HG03095 (cell line): ENCODE results near the gene ACSM2B.
"Not testable (repeated sequence)": the region's sequence is repeated elsewhere in the genome, so short reads cannot be mapped to it uniquely, and the experiment has no call there.

Experiments used
- ATAC-seq: cut with Tn5 transposase; IDR thresholded peaks from one replicate; pipeline ENCODE4 v1.9.1; 2021; ENCODE audit warnings: moderate library complexity; ENCODE audit not compliant: unreplicated experiment

The ACSM2B gene

DNA sequence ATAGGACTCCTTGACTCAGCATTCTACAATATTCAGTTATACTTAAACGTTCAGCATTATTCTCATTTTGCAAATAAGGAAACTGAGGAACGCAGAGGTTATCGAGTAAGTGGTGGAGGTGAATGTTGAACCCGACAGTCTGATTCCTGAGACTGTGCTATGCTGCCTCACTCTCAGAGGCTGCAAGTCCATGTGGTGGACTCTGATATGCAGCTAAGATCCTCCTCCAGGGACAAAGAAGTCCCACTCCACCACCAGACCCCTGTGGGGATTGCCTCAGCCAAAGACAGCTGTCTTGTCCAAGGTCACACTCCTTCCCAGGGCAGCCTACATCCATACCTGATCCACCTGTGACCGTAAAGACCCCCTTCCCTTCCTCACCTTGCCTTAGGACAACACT is 37.5 kb downstream of the ACSM2B start:
- ATAC-seq = no peak

DNA sequence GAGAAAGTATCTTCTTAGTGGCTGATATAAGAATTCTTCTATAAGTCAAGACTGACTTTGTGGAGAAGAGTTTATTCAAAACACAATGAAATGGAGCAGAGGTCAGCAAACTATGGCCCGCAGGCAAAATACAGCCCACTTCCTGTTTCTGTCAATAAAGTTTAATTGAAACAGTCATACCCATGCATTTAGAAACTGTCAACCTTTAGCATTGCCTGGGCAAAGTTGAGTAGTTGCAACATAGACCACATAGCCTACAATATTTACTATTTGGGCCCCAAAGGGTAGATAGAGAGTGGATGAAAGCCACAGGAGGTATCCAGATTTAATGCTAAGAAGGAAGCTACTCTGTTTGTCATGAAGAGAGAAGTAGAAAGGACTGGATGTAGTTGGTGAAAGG is 38.0 kb downstream of the ACSM2B start:
- no peak for ATAC-seq

DNA sequence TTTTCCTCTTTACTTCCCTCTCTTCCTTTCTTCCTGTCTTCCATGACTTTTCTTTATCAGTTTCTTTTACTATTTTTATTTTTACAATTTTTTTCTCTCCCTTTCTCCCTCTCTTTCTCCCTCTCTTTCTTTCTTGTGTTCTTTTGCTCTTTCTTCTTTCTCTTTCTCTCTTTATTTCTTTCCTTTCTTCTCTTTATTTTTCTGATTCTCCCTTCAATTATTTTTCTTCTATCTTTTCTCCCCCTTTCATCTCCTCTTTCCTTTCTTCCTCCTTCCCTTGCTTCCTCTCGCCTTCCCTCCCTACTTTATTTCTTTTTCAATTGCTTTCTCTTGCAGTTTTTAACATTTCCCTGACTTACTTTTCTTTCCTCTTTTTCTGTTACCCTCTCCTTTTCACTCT is 39.5 kb downstream of the ACSM2B start:
- not testable (repeated sequence) for ATAC-seq

DNA sequence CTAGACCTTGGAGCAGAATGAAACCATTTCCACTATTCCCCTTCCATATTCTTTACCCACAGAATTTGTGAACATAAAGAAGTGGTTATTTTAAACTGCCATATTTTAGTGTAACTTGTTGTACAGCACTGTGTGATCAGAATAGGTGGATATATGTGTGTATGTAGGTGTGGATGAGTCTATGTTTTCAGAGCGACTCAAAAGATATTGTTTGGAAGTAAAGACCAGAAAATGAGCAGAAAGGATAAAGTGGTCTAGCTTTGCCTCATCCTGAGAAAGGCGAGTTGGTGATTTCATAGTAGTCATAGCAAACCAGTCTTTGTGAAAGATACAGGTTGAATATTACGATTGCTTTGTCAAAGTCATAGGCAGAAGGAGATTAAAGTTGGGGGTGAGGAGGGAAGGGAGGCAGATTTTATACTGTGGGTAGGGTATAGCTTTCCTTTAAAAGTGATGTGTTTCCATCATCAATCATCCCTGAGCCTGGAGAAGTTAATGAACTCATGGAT is 43.8 kb downstream of the ACSM2B start:
- not testable (repeated sequence) for ATAC-seq

DNA sequence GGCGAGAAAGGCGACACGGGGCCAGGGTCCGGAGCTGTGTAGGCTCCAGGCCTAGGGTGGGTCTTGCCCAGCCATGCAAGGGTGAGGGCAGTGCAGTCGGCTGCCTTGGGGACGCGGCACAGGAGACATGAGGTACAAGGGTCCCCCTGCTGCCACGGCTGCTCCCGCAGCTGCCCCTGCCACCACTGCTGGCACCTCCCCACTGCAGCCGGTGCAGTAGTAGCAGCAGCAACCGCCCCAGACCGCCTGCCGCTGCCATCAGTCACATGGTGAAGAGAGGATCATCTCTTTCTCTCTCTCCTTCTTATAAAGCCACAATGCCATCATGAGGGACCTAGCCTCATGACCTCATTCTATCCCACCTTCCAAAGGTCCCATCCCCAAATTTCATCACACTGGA is 44.4 kb downstream of the ACSM2B start:
- not testable (repeated sequence) for ATAC-seq

DNA sequence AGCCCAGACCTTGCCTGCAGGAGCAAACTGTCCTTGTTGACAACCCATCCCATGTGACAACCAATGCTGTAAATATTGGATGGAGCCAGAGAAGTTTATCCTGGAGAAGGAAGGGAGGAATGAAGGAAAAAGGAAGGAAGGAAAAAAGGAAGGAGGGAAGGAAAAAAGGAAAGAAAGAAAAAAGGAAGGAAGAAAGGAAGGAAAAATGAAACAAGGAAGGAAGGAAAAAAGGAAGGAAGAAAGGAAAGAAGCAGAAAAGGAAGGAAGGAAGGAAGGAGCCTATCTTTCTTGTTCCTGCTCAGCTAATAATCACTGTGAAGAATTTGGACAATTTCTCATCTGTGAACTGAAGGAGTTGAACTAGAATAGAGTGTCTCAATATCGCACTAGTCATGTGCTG is 56.1 kb downstream of the ACSM2B start:
- no peak for ATAC-seq

DNA sequence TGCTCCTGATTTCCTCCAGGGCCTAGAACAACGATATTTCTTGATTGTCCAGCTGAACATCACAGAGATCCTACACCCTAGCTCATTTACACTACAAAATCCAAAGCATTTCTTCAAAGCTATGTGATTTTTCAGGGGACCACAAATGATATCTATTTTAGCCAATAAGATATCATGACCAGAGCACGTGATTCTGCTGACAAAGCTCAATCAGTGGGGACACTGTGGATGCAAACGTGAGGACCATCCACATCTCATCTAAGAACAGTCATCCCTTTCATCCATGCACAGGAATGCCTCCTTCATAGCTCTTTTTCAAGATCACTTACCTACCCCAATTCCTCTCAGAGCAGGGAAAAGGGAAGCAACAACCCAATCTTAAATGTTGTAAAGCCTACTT is 56.9 kb downstream of the ACSM2B start:
- ATAC-seq = no peak

DNA sequence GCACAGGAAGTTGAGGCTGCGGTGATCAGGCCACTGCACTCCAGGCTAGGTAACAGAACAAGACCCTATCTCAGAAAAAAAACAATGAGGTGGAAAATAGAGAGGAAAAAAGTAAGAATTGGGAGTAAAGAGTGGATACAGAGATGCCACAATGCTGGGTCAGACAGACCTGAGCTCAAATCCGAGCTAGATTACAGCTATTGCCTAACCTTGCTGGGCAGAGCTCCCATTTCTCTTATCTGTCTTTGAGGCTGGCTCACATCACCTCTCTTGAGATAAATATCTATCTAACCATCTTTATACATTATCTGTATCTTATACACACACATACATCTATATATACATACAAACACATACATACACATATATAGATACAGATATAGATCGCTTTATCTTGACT is 59.0 kb downstream of the ACSM2B start:
- no peak for ATAC-seq

DNA sequence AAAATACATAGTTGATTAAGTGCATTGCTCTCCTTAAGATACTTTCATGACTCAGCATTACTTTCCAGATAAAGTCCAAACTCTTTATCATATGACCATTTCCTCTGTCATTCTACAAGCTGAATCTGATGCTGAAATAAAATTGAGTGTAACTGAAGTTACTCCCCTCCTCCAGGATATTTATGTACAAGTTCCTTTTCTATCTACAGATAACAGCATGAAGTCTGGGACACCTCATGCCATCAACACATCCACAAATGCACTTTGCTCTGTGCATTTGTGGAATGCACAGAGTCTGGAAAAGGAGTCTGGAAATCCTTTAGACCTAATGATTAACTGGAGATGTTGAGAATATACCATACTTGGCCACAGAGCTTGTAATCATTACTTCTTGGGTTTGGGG is 60.5 kb downstream of the ACSM2B start:
- ATAC-seq = no peak

DNA sequence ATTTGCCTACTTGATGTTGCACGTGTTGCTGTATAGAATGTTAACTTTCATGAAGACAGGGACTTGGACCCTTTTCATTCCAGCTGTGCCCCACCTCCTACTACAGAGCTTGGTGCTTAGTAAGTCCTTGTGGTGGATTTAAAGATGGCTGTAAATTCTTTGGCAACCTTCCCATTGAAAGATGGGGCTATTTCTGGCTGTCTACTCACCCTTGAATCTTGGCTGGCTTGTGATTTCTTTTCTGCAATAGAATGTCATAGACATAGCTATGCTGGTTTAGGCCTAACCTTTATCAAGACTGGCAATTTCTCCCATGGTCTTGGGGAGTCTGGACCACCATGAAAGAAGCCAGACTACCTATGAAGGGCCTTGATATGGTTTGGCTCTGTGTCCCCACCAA is 65.8 kb downstream of the ACSM2B start:
- no peak for ATAC-seq

DNA sequence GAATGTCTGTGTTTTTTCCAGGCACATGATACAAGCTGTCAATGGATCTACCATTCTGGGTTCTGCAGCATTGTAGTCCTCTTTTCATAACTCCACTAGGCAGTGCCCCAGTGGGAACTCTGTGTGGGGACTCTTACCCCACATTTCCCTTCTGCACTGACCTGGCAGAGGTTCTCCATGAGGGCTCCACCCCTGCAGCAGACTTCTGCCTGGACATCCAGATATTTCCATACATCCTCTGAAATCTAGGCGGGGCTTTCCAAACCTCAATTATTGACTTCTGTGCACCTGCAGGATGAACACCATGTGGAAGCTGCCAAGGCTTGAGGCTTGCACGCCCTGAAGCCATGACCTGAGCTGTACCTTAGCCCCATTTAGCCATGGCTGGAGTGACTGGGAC is 68.9 kb downstream of the ACSM2B start:
- no peak for ATAC-seq

DNA sequence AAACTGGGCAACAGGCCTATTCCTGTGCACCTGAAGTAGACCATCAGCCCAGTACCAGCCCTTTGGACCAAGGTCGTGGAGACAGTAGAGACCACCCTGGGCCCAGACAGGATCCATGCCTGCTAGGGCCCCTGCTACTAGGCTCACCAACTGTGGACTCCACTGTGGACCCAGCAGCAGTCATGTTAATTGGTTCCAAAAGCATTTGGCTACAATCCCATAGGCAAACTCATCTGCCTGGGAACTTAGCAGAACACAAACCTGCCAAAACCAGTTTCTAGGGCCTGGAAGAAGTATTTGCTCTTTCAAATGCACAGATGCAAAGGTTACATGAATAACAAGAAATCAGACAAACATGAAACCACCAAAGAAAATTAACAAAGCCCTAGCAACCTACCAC is 71.7 kb downstream of the ACSM2B start:
- no peak for ATAC-seq

DNA sequence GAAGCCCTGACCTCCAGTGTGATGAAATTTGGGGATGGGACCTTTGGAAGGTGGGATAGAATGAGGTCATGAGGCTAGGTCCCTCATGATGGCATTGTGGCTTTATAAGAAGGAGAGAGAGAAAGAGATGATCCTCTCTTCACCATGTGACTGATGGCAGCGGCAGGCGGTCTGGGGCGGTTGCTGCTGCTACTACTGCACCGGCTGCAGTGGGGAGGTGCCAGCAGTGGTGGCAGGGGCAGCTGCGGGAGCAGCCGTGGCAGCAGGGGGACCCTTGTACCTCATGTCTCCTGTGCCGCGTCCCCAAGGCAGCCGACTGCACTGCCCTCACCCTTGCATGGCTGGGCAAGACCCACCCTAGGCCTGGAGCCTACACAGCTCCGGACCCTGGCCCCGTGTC is 84.7 kb downstream of the ACSM2B start:
- not testable (repeated sequence) for ATAC-seq

DNA sequence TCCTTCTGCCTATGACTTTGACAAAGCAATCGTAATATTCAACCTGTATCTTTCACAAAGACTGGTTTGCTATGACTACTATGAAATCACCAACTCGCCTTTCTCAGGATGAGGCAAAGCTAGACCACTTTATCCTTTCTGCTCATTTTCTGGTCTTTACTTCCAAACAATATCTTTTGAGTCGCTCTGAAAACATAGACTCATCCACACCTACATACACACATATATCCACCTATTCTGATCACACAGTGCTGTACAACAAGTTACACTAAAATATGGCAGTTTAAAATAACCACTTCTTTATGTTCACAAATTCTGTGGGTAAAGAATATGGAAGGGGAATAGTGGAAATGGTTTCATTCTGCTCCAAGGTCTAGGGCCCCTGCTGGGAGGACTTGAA is 85.2 kb downstream of the ACSM2B start:
- not testable (repeated sequence) for ATAC-seq
